ENCODE measurements around the gene ALKBH4. TPM values are rescaled to one million over a fixed set of nuclear protein-coding genes. Genes with fewer than 3 reads are reported as not detected.

The ALKBH4 gene
- polyA plus RNA-seq, 2 of the 4 experiments (the other 2 are of a cell fraction): 4.0 to 8.8 TPM

GRCh38 chr7:102426268-102427018 is 38.2 kb downstream of the ALKBH4 start:
- ChIA-PET CTCF (no interaction called here), POLR2A (no interaction called here)
- Histone ChIP-seq H3K4me2 (no peak overlapping the region), H3K4me1 (peaks cover 7% of the 10 kb centered on the region; the same call in 1 of the 3 replicates), H3K4me3 (no peak overlapping the region), H3K9me3 (no peaks in the 10 kb centered on the region), H3K27ac (no peak overlapping the region)
- ATAC-seq (no peak), DNase-seq (ENCODE audit: low read depth in 1 of 2, low spot score in 1 of 2) (no peak), FAIRE-seq (no peak)
- no peak for TF ChIP-seq EP300 (IDR thresholded peaks at IDR 0.05)
- TF ChIP-seq PHF8 (IDR thresholded peaks at IDR 0.05; ENCODE audit: borderline replicate concordance, low read depth): no peak
- TF ChIP-seq CEBPB (IDR thresholded peaks at IDR 0.05): no peak
- no peak for TF ChIP-seq FOXS1 (CRISPR knock-in tag; IDR thresholded peaks at IDR 0.05)
- no peak for TF ChIP-seq REST (IDR thresholded peaks at IDR 0.05)
- no peak for TF ChIP-seq BCL3 (IDR thresholded peaks at IDR 0.05)
- TF ChIP-seq EHMT2 (IDR thresholded peaks at IDR 0.05; ENCODE audit: low read depth): no peak
- no peak for TF ChIP-seq NR3C1 (IDR thresholded peaks at IDR 0.05)
- no peak for TF ChIP-seq CBX8 (IDR thresholded peaks at IDR 0.05)
- no peak for TF ChIP-seq TP53 (CRISPR knock-in tag; IDR thresholded peaks at IDR 0.05)
- no peak for TF ChIP-seq CBX2 (IDR thresholded peaks at IDR 0.05; ENCODE audit: borderline replicate concordance, low read depth)
- no peak for TF ChIP-seq RNF2 (IDR thresholded peaks at IDR 0.05; ENCODE audit: borderline replicate concordance, low read depth)
- no peak for TF ChIP-seq HEYL (CRISPR knock-in tag; IDR thresholded peaks at IDR 0.05)
- no peak for TF ChIP-seq BHLHE40 (IDR thresholded peaks at IDR 0.05; ENCODE audit: low read depth, low read length)
- TF ChIP-seq CTCF (IDR thresholded peaks at IDR 0.05): no peak
- TF ChIP-seq JUNB (IDR thresholded peaks at IDR 0.05): no peak
- no peak for TF ChIP-seq CHD2 (IDR thresholded peaks at IDR 0.05; ENCODE audit: low read length, partially characterized antibody)
- WGBS (ENCODE audit: missing lambda C conversion rate): 94% methylated on average over 16 of the region's 16 CpGs

- TF ChIP-seq TP53 (CRISPR knock-in tag; IDR thresholded peaks at IDR 0.05) (no peak), ELK1 (IDR thresholded peaks at IDR 0.05; ENCODE audit: low read depth, low read length) (no peak), ZNF302 (CRISPR knock-in tag; IDR thresholded peaks at IDR 0.05) (no peak), MYC (IDR thresholded peaks at IDR 0.05; ENCODE audit: borderline replicate concordance, low read length) (no peak), CTCF (IDR thresholded peaks at IDR 0.05) (no peak), SMC3 (IDR thresholded peaks at IDR 0.05) (no peak), RARB (CRISPR knock-in tag; IDR thresholded peaks at IDR 0.05) (no peak)
- no peak overlapping the region for H3K27ac ChIP-seq
- no peak overlapping the region for H3K4me3 ChIP-seq
- no peaks in the 10 kb centered on the region for H3K9me3 ChIP-seq
- POLR2A ChIA-PET: no interaction called here
- WGBS (ENCODE audit: missing lambda C conversion rate): 85% methylated on average over 24 of the region's 25 CpGs
- DNase-seq (ENCODE audit: low read depth in 1 of 2, low spot score in 1 of 2) (no peak), ATAC-seq (peak; percentile 21 to 28; a peak in 3 of 6 replicates), FAIRE-seq (no peak)
- peaks cover 5% of the 10 kb centered on the region; the same call in 1 of the 3 replicates for H3K4me1 ChIP-seq
- H3K4me2 ChIP-seq: no peak overlapping the region
- CTCF ChIA-PET: interaction anchor here (2.7 kb wide), 1 partner anchor 13 kb away, joined by 9 read pairs; no protein-coding TSS in a partner anchor
Measured at GRCh38 chr7:102425639-102426267, 38.9 kb downstream of the ALKBH4 start.
